Measurements from ENCODE around the gene CRYGS. TPM values are rescaled to one million over a fixed set of nuclear protein-coding genes. Genes with fewer than 3 reads are reported as not detected.
"Not testable (repeated sequence)": the region's sequence is repeated elsewhere in the genome, so short reads cannot be mapped to it uniquely, and the experiment has no call there.

CRYGS gene
- total RNA-seq, 1 donor from 2014 or later: 1.8 TPM

DNA sequence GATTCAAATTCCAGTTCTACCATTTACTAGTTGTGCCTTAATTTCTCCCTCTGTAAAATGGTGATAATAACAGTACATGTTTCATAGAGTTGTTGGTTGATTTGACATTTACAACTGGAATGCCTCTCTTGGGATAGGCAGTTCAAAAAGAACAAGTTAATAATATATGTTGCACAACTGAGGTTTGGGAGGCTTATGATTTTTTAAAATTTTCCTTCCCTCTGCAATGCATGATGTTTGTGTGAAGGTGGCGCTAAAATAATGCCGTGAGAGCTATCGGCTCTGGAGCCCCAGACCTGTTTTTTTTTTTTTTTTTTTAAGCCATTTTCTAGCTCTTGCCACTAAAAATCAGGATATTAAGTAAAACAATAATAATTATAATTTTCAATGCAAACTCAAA, 44.9 kb upstream of the CRYGS start:
- H3K36me3 ChIP-seq (ENCODE audit: control insufficient read depth, insufficient read depth, low read length): peaks cover 1% of the 10 kb centered on the region
- H3K27me3 ChIP-seq (ENCODE audit: control insufficient read depth, insufficient read depth, low read length): no peaks in the 10 kb centered on the region
- H3K4me3 ChIP-seq (ENCODE audit: low read depth, low read length): no peak overlapping the region
- DNase-seq (ENCODE audit: low read depth): no peak
- peak; percentile 26 for TF ChIP-seq CTCF (IDR thresholded peaks at IDR 0.05; ENCODE audit: insufficient read depth, low read length, poor library complexity, severe bottlenecking)

- no peak overlapping the region for H3K4me3 ChIP-seq (ENCODE audit: low read depth, low read length)
- peaks cover 1% of the 10 kb centered on the region for H3K36me3 ChIP-seq (ENCODE audit: control insufficient read depth, insufficient read depth, low read length)
- TF ChIP-seq CTCF (IDR thresholded peaks at IDR 0.05; ENCODE audit: insufficient read depth, low read length, poor library complexity, severe bottlenecking): no peak
- no peak for DNase-seq (ENCODE audit: low read depth)
- no peaks in the 10 kb centered on the region for H3K27me3 ChIP-seq (ENCODE audit: control insufficient read depth, insufficient read depth, low read length)
These were observed 44.5 kb upstream of the CRYGS start for GRCh38 chr3:186588632-186589031.

DNA sequence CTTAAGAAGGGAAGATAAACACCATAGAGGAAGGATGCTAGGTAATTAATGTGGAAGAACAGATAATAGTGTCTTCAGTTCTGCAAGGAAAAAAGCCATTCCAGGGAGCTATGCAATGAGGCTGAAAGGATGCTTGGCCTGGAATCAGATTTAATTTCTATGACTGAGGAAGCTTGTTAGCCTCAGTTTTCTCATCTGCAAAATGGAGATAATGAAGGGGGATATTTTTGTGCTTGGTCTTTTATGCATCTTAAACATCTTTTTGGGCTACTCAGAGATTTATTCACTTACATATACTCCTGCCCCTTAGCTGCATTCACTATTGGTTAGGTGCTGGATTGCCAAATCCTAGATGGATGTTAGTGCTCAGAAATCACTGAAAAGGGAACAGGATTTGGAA, 43.0 kb upstream of the CRYGS start:
- H3K4me3 ChIP-seq (ENCODE audit: low read depth, low read length): no peak overlapping the region
- no peaks in the 10 kb centered on the region for H3K27me3 ChIP-seq (ENCODE audit: control insufficient read depth, insufficient read depth, low read length)
- no peak for DNase-seq (ENCODE audit: low read depth)
- TF ChIP-seq CTCF (IDR thresholded peaks at IDR 0.05; ENCODE audit: insufficient read depth, low read length, poor library complexity, severe bottlenecking): no peak
- H3K36me3 ChIP-seq (ENCODE audit: control insufficient read depth, insufficient read depth, low read length): peaks cover 1% of the 10 kb centered on the region

DNA sequence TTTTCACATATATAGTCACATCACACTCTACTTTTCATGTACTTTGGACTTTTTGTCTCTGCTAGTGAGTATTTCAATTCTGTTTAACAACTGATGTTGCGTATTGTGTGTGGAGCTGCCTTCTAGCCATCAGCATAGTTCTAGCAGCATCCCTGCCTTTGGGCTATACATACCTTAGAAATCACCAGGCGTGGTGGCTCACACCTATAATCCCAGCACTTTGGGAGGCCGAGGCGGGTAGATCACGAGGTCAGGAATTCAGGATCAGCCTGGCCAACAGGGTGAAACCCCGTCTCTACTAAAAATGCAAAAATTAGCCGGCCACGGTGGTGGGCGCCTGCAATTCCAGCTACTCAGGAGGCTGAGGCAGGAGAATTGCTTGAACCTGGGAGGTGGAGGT, 42.1 kb upstream of the CRYGS start:
- not testable (repeated sequence) for DNase-seq (ENCODE audit: low read depth); H3K36me3 ChIP-seq (ENCODE audit: control insufficient read depth, insufficient read depth, low read length); H3K4me3 ChIP-seq (ENCODE audit: low read depth, low read length); H3K27me3 ChIP-seq (ENCODE audit: control insufficient read depth, insufficient read depth, low read length)

DNA sequence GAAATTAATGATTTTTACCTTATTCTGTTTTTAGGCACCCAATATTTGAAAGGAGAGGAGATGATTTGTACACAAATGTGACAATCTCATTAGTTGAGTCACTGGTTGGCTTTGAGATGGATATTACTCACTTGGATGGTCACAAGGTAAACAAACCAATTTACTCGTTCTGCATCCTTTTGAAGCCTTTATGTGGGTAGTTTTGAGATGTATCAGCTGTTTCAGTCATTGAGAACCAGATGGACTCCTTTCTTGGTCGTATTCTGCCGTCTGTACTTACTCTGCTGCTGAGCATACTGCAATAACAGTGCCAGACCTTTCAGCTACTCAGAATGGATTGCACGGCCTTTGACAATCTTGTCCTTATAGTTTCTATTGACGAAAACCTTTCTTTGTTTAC, 39.7 kb upstream of the CRYGS start:
- no peak overlapping the region for H3K4me3 ChIP-seq (ENCODE audit: low read depth, low read length)
- TF ChIP-seq CTCF (IDR thresholded peaks at IDR 0.05; ENCODE audit: insufficient read depth, low read length, poor library complexity, severe bottlenecking): no peak
- peaks cover 1% of the 10 kb centered on the region for H3K36me3 ChIP-seq (ENCODE audit: control insufficient read depth, insufficient read depth, low read length)
- DNase-seq (ENCODE audit: low read depth): no peak
- H3K27me3 ChIP-seq (ENCODE audit: control insufficient read depth, insufficient read depth, low read length): no peaks in the 10 kb centered on the region

GRCh38 chr3:186582541-186582940, 38.4 kb upstream of the CRYGS start:
- Histone ChIP-seq H3K4me3 (ENCODE audit: low read depth, low read length) (no peak overlapping the region), H3K27me3 (ENCODE audit: control insufficient read depth, insufficient read depth, low read length) (no peaks in the 10 kb centered on the region), H3K36me3 (ENCODE audit: control insufficient read depth, insufficient read depth, low read length) (peaks cover 1% of the 10 kb centered on the region)
- no peak for DNase-seq (ENCODE audit: low read depth)
- no peak for TF ChIP-seq CTCF (IDR thresholded peaks at IDR 0.05; ENCODE audit: insufficient read depth, low read length, poor library complexity, severe bottlenecking)
